Progenitor cell of endocrine pancreas (in vitro differentiated cells): ENCODE data around the gene IGFALS. TPM values are rescaled to one million over a fixed set of nuclear protein-coding genes. Genes with fewer than 3 reads are reported as not detected.

Experiments
- DNase-seq: peaks from one replicate; pipeline ENCODE4 v3.0.0; 2021; ENCODE audit warnings: low spot score; ENCODE audit not compliant: unreplicated experiment
- H3K27ac Mint-ChIP-seq: 2 replicates; pipeline ENCODE4 v1.8.0; 2021; ENCODE audit warnings: mild to moderate bottlenecking, moderate library complexity, mixed read lengths
- H3K27me3 Mint-ChIP-seq: 2 replicates; pipeline ENCODE4 v1.8.0; 2021; ENCODE audit warnings: mixed read lengths
- H3K36me3 Mint-ChIP-seq: 2 replicates; pipeline ENCODE4 v1.8.0; 2022; ENCODE audit warnings: mixed read lengths; ENCODE audit not compliant: insufficient read depth
- H3K4me1 Mint-ChIP-seq: 2 replicates; pipeline ENCODE4 v1.8.0; 2021; ENCODE audit warnings: low read depth, mixed read lengths
- H3K4me3 Mint-ChIP-seq: 2 replicates; pipeline ENCODE4 v1.8.0; 2021; ENCODE audit warnings: low read depth, mild to moderate bottlenecking, moderate library complexity, mixed read lengths
- H3K9me3 Mint-ChIP-seq: 2 replicates; pipeline ENCODE4 v1.8.0; 2021; ENCODE audit warnings: low read depth, mixed read lengths
- long read RNA-seq: library from polyadenylated mRNA; unstranded; transcript quantifications from one replicate; pipeline ENCODE4 v2.0.0, GENCODE V29; 2020
- total RNA-seq: library from RNA; stranded (reverse); gene quantifications from 2 replicates; pipeline ENCODE4 v1.2.1, GENCODE V29; 2021
- TF ChIP-seq, protein P1 (sequence below): fragments of 200-600 bp; sonication (generic); IDR thresholded peaks from one replicate; pipeline ENCODE4 v1.5.0; 2021; ENCODE audit warnings: antibody characterized with exemption, mild to moderate bottlenecking; ENCODE audit not compliant: unreplicated experiment

The IGFALS gene
- total RNA-seq, result 0.60 and 1.2 TPM in 2 replicates
- long read RNA-seq, result 0 reads

DNA sequence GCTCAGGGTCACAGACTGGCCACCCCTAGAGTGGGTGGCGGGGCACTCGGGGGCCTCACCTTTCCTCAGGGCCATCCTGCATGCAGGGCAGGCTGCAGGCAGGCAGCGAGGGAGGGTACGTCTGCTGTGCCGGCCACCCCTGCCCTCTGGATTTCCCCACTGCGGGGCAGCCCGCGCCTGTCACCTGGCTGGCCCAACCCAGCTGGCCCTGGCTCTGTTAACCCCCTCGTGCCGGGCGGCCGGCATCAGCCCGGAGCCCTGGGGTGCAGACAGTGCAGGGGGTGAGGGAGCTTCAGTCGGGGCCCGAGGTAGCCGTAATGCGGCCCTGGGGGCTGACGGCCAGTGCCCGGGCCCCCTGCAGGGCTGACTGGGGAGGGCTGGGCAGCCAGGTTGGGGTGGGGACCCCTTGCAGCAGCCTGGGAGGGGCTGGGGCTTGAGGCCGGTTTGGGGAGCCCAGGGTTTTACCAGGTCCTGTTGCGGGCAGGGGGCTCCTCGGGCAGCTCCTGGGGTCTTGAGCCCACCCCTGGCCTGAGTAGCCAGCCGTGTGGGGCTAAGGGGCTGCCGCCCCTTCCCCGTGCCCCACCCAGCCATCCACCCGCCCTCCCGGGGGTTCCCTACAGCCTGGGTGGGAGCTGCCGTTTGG, at the start of gene IGFALS:
TSS of gene IGFALS (minus strand) at position 128 of the 643 bp plus-strand sequence. CDS start at position 75, 53 bp downstream.
- H3K36me3 Mint-ChIP-seq, result peaks cover 6% of the 10 kb centered on the region
- TF ChIP-seq, protein P1, sequence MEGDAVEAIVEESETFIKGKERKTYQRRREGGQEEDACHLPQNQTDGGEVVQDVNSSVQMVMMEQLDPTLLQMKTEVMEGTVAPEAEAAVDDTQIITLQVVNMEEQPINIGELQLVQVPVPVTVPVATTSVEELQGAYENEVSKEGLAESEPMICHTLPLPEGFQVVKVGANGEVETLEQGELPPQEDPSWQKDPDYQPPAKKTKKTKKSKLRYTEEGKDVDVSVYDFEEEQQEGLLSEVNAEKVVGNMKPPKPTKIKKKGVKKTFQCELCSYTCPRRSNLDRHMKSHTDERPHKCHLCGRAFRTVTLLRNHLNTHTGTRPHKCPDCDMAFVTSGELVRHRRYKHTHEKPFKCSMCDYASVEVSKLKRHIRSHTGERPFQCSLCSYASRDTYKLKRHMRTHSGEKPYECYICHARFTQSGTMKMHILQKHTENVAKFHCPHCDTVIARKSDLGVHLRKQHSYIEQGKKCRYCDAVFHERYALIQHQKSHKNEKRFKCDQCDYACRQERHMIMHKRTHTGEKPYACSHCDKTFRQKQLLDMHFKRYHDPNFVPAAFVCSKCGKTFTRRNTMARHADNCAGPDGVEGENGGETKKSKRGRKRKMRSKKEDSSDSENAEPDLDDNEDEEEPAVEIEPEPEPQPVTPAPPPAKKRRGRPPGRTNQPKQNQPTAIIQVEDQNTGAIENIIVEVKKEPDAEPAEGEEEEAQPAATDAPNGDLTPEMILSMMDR, result no peak
- DNase-seq, result peak; percentile 9
- no peak within 1 kb of the TSS for H3K4me3 Mint-ChIP-seq
- H3K27ac Mint-ChIP-seq, result peak within 1 kb of the TSS; percentile 62
- no peaks in the 10 kb centered on the region for H3K27me3 Mint-ChIP-seq
- peaks cover 3% of the 10 kb centered on the region for H3K4me1 Mint-ChIP-seq
- H3K9me3 Mint-ChIP-seq, result no peaks in the 10 kb centered on the region

DNA sequence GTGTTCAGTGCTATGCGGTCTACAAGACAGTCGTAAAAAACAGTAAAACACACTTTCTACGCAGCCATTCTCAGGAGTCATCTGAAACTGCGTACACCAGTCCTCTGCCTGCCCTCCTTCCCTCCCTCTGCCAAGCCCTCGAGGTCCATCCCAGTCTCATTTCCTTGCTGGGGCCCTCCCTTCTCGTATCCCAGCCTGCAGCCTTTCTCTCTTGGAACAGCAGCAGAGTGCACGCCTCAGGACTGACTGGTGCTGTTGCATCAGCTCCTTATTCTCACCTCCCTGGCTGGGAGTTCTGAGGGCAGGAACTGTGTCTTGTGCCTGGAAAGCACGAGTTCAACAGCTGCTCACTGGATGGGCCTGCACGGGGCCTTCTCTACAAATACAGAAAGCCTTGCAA, 46.0 kb upstream of the IGFALS start:
- Mint-ChIP-seq H3K9me3 (no peaks in the 10 kb centered on the region), H3K27ac (no peak overlapping the region), H3K27me3 (no peaks in the 10 kb centered on the region), H3K36me3 (no peaks in the 10 kb centered on the region), H3K4me3 (no peak overlapping the region), H3K4me1 (no peaks in the 10 kb centered on the region)
- DNase-seq, result no peak
- TF ChIP-seq, protein P1, result no peak

DNA sequence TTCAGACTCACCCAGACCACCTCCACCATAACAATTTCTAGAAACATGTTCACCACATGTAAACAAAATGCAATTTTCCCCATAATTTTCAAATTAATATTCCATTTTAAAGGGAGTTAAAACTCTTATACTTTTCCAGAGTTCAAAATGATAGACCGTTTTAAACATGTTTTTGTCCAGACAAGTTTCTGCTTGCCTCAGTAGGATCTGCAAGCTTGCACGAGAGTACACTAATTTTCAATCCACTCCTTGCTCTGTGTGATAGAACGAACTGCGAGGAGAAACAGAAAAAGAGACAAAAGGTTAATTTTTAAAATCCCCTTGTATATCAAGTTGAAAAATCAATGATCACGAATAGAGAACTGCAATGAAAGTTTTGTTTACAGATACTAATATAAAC, 40.6 kb upstream of the IGFALS start:
- Mint-ChIP-seq H3K27ac (no peak overlapping the region), H3K4me3 (no peak overlapping the region), H3K36me3 (peaks cover 1% of the 10 kb centered on the region), H3K9me3 (no peaks in the 10 kb centered on the region), H3K27me3 (no peaks in the 10 kb centered on the region), H3K4me1 (peaks cover 11% of the 10 kb centered on the region)
- TF ChIP-seq, protein P1, result no peak
- DNase-seq, result no peak

DNA sequence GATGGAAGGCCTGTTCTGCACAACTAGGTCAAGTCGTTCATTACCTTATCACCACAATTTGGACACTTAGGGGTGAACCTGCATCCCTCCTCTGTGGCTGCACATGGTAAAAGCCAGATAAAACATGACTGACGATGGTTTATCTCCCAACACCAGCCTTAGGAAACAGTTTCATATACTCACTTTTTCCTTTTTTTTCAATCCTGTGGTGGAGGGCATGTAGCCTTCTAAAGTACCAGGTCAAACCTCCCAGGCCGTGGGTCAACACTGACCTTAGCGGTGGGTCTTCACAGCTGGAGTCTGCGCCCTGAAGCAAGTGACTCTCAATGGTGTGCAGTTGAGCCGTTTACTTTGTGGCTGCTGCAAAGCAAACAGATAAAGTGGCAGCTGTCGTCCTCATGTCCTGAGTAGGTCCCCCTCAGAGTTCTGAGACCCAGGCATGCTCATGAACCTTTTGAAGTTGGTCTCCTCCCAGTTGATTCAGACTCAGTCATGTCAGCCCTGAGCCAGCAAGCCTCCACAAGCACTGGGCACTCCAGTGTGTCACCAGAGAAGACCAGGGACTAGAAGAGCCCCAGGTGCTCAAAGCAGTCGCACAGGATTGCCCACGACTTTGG, 39.4 kb upstream of the IGFALS start:
- TF ChIP-seq, protein P1, result no peak
- no peak overlapping the region for H3K4me3 Mint-ChIP-seq
- peak overlapping the region; percentile 49 for H3K27ac Mint-ChIP-seq

DNA sequence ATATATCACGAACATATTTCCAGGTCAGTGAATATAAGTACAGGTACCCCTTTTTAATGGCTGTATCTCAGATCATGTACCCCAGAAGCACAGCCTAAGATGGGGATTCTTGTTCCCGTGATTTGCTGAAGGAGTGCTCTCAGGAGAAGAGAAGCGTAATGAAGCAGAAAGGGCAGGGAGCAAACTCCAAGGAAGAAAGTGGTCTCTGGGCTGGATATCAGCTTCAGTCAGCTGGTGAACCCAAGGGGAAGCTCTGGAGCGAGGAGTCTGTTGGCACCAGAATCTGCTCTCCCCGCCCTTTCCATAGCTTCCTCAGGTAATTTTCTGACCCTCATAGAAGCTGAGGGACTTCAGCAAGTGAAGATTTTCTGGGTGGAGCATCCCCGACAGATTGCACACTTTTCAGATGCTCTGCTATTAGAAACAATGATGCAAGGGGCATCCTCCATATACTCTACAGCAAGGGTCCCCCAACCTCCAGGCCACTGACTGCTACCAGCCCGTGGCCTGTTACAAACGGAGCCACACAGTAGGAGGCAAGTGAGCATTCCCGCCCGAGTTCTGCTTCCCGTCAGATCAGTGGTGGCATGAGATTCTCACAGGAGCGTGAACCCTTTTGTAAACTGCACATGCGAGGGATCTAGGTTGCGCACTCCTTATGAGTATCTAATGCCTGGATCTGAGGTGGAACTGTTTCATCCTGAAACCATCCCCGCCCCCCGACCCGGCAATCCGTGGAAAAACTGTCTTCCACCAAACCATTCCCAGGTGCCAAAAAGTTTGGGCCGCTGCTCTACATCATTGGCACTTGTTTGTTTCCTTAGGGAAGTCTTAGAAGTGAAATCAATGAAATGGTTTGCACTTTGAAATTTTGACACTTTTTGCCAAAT, 37.9 kb upstream of the IGFALS start:
- H3K4me1 Mint-ChIP-seq, result peaks cover 26% of the 10 kb centered on the region
- no peak overlapping the region for H3K27ac Mint-ChIP-seq
- DNase-seq, result no peak
- H3K4me3 Mint-ChIP-seq, result no peak overlapping the region
- peaks cover 1% of the 10 kb centered on the region for H3K36me3 Mint-ChIP-seq
- H3K27me3 Mint-ChIP-seq, result no peaks in the 10 kb centered on the region
- TF ChIP-seq, protein P1, result no peak
- no peaks in the 10 kb centered on the region for H3K9me3 Mint-ChIP-seq

More for the DNA sequence above, 39.4 kb upstream of the IGFALS start:
- DNase-seq, result no peak
- Mint-ChIP-seq H3K36me3 (peaks cover 1% of the 10 kb centered on the region), H3K27me3 (no peaks in the 10 kb centered on the region), H3K9me3 (no peaks in the 10 kb centered on the region), H3K4me1 (peaks cover 20% of the 10 kb centered on the region)
